CD4-positive, alpha-beta T cell (primary cell): ENCODE results near the gene CPTP. TPM values are rescaled to one million over a fixed set of nuclear protein-coding genes. Genes with fewer than 3 reads are reported as not detected.
A peak's percentile ranks its signal among the peaks of the same experiment; 100 is the strongest.

Experiments used
- ATAC-seq: fragments of 200-7000 bp; cut with Tn5 transposase; one replicate; pipeline ENCODE4 v1.10.0; 2022; ENCODE audit warnings: mild to moderate bottlenecking; ENCODE audit not compliant: poor library complexity
- CTCF ChIA-PET: fragments of 350-600 bp; sonication (Branson Sonifier 250); formaldehyde crosslinking; loops from one replicate; lab custom pipeline; 2021; ENCODE audit warnings: antibody characterized with exemption, inconsistent platforms; lab: Charles Lee
- POLR2A ChIA-PET: fragments of 350-600 bp; sonication (Branson Sonifier 250); formaldehyde crosslinking; loops from one replicate; lab custom pipeline; 2021; ENCODE audit warnings: antibody characterized with exemption, inconsistent platforms; lab: Charles Lee
- DNase-seq, 14 experiments: peaks; one replicate each; pipeline ENCODE4 v3.0.0-alpha.2; 2013 to 2020; ENCODE audit warnings: mixed read lengths in 2 of 14
- H3K27ac ChIP-seq, 2 donors: one replicate each; pipeline versions ENCODE4 v1.5.1 to v1.7.0; 2013; ENCODE audit warnings: low read length in 2 of 2, low read depth in 1 of 2, mild to moderate bottlenecking in 1 of 2
- H3K27me3 ChIP-seq, 2 experiments: 1 replicate in 1 of 2; 2 replicates in 1 of 2; pipeline versions ENCODE4 v1.6.1 to v1.7.0; 2013; ENCODE audit warnings: low read length in 2 of 2, control low read depth in 1 of 2, mild to moderate bottlenecking in 1 of 2, moderate library complexity in 1 of 2; ENCODE audit not compliant: insufficient read depth in 2 of 2, control insufficient read depth in 1 of 2
- H3K36me3 ChIP-seq: one replicate; pipeline ENCODE4 v1.6.1; 2013; ENCODE audit warnings: low read length, control low read depth; ENCODE audit not compliant: insufficient read depth
- H3K4me1 ChIP-seq: one replicate; pipeline ENCODE4 v1.6.1; 2013; ENCODE audit warnings: low read length, control low read depth; ENCODE audit not compliant: insufficient read depth
- H3K4me3 ChIP-seq: one replicate; pipeline ENCODE4 v1.5.1; 2013; ENCODE audit warnings: mild to moderate bottlenecking, low read length, moderate library complexity
- H3K9me3 ChIP-seq, 2 experiments: 1 replicate in 1 of 2; 2 replicates in 1 of 2; pipeline versions ENCODE4 v1.6.1 to v1.7.0; 2013; ENCODE audit warnings: low read length in 2 of 2, mild to moderate bottlenecking in 2 of 2, control low read depth in 1 of 2, moderate library complexity in 1 of 2; ENCODE audit not compliant: control insufficient read depth in 1 of 2, insufficient read depth in 1 of 2
- H3K27ac Mint-ChIP-seq: one replicate; pipeline ENCODE4 v1.8.0; 2020; ENCODE audit warnings: mixed read lengths
- H3K27me3 Mint-ChIP-seq: one replicate; pipeline ENCODE4 v1.8.0; 2021; ENCODE audit warnings: mixed read lengths
- H3K36me3 Mint-ChIP-seq: one replicate; pipeline ENCODE4 v1.8.0; 2021; ENCODE audit warnings: low read depth, mixed read lengths
- H3K4me1 Mint-ChIP-seq: one replicate; pipeline ENCODE4 v1.8.0; 2021; ENCODE audit warnings: low read depth, mixed read lengths
- H3K4me3 Mint-ChIP-seq: one replicate; pipeline ENCODE4 v1.8.0; 2020; ENCODE audit warnings: mild to moderate bottlenecking, mixed read lengths
- H3K9me3 Mint-ChIP-seq: one replicate; pipeline ENCODE4 v1.8.0; 2020; ENCODE audit warnings: mixed read lengths
- intact Hi-C, 2 experiments: fragments of 100-400 bp; cut with DNase I in 1 of 2; cut with micrococcal nuclease in 1 of 2; formaldehyde crosslinking; loops; one replicate each; pipeline versions ENCODE4 v1.15.1 to v1.9.0; 2023 to 2025; cut with DNase I, micrococcal nuclease
- total RNA-seq, 174 experiments: library from RNA in 2 of 174; stranded (reverse) in 2 of 174; gene quantifications; one replicate each; pipeline ENCODE4 v1.2.3 and lab custom pipeline; 2021 to 2026
- TF ChIP-seq, protein P1 (sequence below): fragments of 200-600 bp; IDR thresholded peaks from one replicate; pipeline ENCODE4 v1.8.0; 2022; ENCODE audit warnings: antibody characterized with exemption, mild to moderate bottlenecking

Gene CPTP
- total RNA-seq, 2 experiments from 2014 or later, result 11.6 to 12.9 TPM

- POLR2A ChIA-PET, result no interaction called here
- Mint-ChIP-seq H3K27ac (peak within 1 kb of the TSS; percentile 87), H3K9me3 (no peaks in the 10 kb centered on the region), H3K36me3 (peaks cover 18% of the 10 kb centered on the region), H3K4me1 (peaks cover 25% of the 10 kb centered on the region), H3K4me3 (peak within 1 kb of the TSS; percentile 93), H3K27me3 (no peaks in the 10 kb centered on the region)
- peak within 1 kb of the TSS; percentile 76 to 88 for H3K27ac ChIP-seq
- H3K4me3 ChIP-seq, result peak within 1 kb of the TSS; percentile 70
- H3K9me3 ChIP-seq, result no peaks in the 10 kb centered on the region
- peaks cover 28% of the 10 kb centered on the region for H3K36me3 ChIP-seq
- CTCF ChIA-PET, result no interaction called here
- DNase-seq (peak; percentile 77 to 96 (median 86)), ATAC-seq (peak; percentile 74)
- TF ChIP-seq, protein P1, sequence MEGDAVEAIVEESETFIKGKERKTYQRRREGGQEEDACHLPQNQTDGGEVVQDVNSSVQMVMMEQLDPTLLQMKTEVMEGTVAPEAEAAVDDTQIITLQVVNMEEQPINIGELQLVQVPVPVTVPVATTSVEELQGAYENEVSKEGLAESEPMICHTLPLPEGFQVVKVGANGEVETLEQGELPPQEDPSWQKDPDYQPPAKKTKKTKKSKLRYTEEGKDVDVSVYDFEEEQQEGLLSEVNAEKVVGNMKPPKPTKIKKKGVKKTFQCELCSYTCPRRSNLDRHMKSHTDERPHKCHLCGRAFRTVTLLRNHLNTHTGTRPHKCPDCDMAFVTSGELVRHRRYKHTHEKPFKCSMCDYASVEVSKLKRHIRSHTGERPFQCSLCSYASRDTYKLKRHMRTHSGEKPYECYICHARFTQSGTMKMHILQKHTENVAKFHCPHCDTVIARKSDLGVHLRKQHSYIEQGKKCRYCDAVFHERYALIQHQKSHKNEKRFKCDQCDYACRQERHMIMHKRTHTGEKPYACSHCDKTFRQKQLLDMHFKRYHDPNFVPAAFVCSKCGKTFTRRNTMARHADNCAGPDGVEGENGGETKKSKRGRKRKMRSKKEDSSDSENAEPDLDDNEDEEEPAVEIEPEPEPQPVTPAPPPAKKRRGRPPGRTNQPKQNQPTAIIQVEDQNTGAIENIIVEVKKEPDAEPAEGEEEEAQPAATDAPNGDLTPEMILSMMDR, result no peak
- intact Hi-C loops, result loop anchor here (1.0 to 10.0 kb wide), 8 partner anchors 16 to 273 kb away; partner anchors contain the start of genes AURKAIP1 (in 2 of the 2), C1orf159 (in 1 of the 2), CPTP (in 1 of the 2) and DVL1 (in 1 of the 2)
- H3K27me3 ChIP-seq, result no peaks in the 10 kb centered on the region
- peaks cover 46% of the 10 kb centered on the region for H3K4me1 ChIP-seq
Measured at GRCh38 chr1:1307923-1308755, 16.5 kb upstream of the CPTP start, which contains the start of the genes ACAP3 and PUSL1. ACAP3 (minus strand) TSS chr1:1307930; CDS start chr1:1307815, 115 bp downstream. PUSL1 (plus strand) TSS chr1:1308597; CDS start chr1:1308644, 47 bp downstream.

DNA sequence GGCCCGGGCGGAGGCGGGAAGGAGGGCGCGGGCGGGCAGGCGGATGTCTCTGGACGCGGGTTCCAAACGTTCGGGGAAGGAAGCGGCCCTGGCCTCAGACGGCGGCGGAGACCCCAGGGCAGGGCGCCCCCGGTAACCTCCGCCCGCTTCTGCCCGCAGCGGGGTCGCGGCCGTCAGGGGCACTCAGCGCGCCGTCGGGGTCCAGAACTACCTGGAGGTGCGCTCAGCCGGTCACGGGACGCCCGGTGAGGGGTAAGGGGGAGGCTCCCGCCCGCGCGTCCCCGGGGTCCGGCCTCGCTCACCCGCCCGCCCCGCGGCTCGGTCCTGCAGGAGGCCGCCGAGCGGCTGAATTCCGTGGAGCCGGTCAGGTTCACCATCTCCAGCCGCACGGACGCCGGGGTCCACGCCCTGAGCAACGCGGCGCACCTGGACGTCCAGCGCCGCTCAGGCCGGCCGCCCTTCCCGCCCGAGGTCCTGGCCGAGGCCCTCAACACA lies 15.8 kb upstream of the CPTP start:
- intact Hi-C loops, result loop anchor here (1.0 to 10.0 kb wide), 8 partner anchors 15 to 274 kb away; partner anchors contain the start of genes AURKAIP1 (in 2 of the 2), C1orf159 (in 1 of the 2), CPTP (in 1 of the 2) and DVL1 (in 1 of the 2)
- ATAC-seq, result no peak
- H3K4me3 Mint-ChIP-seq, result peak overlapping the region; percentile 91
- H3K9me3 Mint-ChIP-seq, result no peaks in the 10 kb centered on the region
- Histone ChIP-seq H3K4me3 (peak overlapping the region; percentile 60), H3K9me3 (no peaks in the 10 kb centered on the region), H3K27me3 (no peaks in the 10 kb centered on the region), H3K27ac (peak overlapping the region; percentile 22 to 59), H3K36me3 (peaks cover 35% of the 10 kb centered on the region), H3K4me1 (peaks cover 46% of the 10 kb centered on the region)
- H3K4me1 Mint-ChIP-seq, result peaks cover 25% of the 10 kb centered on the region
- POLR2A ChIA-PET, result no interaction called here
- H3K27me3 Mint-ChIP-seq, result no peaks in the 10 kb centered on the region
- peaks cover 22% of the 10 kb centered on the region for H3K36me3 Mint-ChIP-seq
- H3K27ac Mint-ChIP-seq, result peak overlapping the region; percentile 83
- CTCF ChIA-PET, result no interaction called here
- TF ChIP-seq, protein P1, result no peak
- no peak for DNase-seq

GRCh38 chr1:1309251-1310108 lies 15.1 kb upstream of the CPTP start:
- Histone ChIP-seq H3K4me3 (peak overlapping the region; percentile 60), H3K27me3 (no peaks in the 10 kb centered on the region), H3K36me3 (peaks cover 42% of the 10 kb centered on the region), H3K4me1 (peaks cover 43% of the 10 kb centered on the region), H3K27ac (peak overlapping the region; percentile 22 to 59), H3K9me3 (no peaks in the 10 kb centered on the region)
- TF ChIP-seq, protein P1, result no peak
- POLR2A ChIA-PET, result interaction anchor here (0.9 to 1.5 kb wide), 2 partner anchors 16 to 66 kb away, joined by 3 to 4 read pairs; no protein-coding TSS in a partner anchor
- intact Hi-C loops, result loop anchor here (5.0 to 10.0 kb wide), 4 partner anchors 65 to 275 kb away; partner anchors contain the start of genes AURKAIP1 (in 1 of the 2) and C1orf159 (in 1 of the 2)
- peak overlapping the region; percentile 83 for H3K27ac Mint-ChIP-seq
- no peaks in the 10 kb centered on the region for H3K27me3 Mint-ChIP-seq
- peak overlapping the region; percentile 76 for H3K4me3 Mint-ChIP-seq
- CTCF ChIA-PET, result no interaction called here
- peaks cover 25% of the 10 kb centered on the region for H3K4me1 Mint-ChIP-seq
- ATAC-seq, result no peak
- DNase-seq, result peak in 2 of 14 experiments; percentile 44 to 57
- peaks cover 23% of the 10 kb centered on the region for H3K36me3 Mint-ChIP-seq
- H3K9me3 Mint-ChIP-seq, result no peaks in the 10 kb centered on the region
